Astrocyte (in vitro differentiated cells and primary cell): ENCODE measurements around the gene RPH3AL. TPM values are rescaled to one million over a fixed set of nuclear protein-coding genes. Genes with fewer than 3 reads are reported as not detected.

ENCODE experiments used
- DNase-seq: peaks from one replicate; pipeline ENCODE4 v3.0.0-alpha.2; 2010; ENCODE audit warnings: low read depth
- FAIRE-seq: peaks from 2 replicates; lab custom pipeline; 2011; peaks lifted over from hg19 to GRCh38; lab: Jason Lieb, UNC
- H2AFZ ChIP-seq: 2 replicates; pipeline ENCODE4 v1.6.0; 2012; ENCODE audit warnings: low read depth, low read length, inconsistent platforms
- H3K27ac ChIP-seq: 2 replicates; pipeline ENCODE4 v1.5.1; 2011; ENCODE audit warnings: low read depth, low read length, inconsistent platforms
- H3K27me3 ChIP-seq: 2 replicates; pipeline ENCODE4 v1.6.0; 2011; ENCODE audit warnings: low read length, inconsistent platforms; ENCODE audit not compliant: insufficient read depth
- H3K36me3 ChIP-seq: 2 replicates; pipeline ENCODE4 v1.5.1; 2011; ENCODE audit warnings: low read length, inconsistent platforms; ENCODE audit not compliant: insufficient read depth
- H3K4me1 ChIP-seq: 2 replicates; pipeline ENCODE4 v1.5.1; 2011; ENCODE audit warnings: low read length, inconsistent platforms; ENCODE audit not compliant: insufficient read depth
- H3K4me2 ChIP-seq: 2 replicates; pipeline ENCODE4 v1.6.0; 2012; ENCODE audit warnings: low read length, inconsistent platforms
- H3K4me3 ChIP-seq: 2 replicates; pipeline ENCODE4 v1.5.1; 2011; ENCODE audit warnings: low read depth, mild to moderate bottlenecking, low read length, inconsistent platforms; ENCODE audit not compliant: insufficient read depth
- H3K79me2 ChIP-seq: 2 replicates; pipeline ENCODE4 v1.6.0; 2012; ENCODE audit warnings: mild to moderate bottlenecking, low read length, inconsistent platforms; ENCODE audit not compliant: insufficient read depth
- H3K9ac ChIP-seq: 2 replicates; pipeline ENCODE4 v1.6.0; 2012; ENCODE audit warnings: mild to moderate bottlenecking, low read length, inconsistent platforms
- H3K9me3 ChIP-seq: 2 replicates; pipeline ENCODE4 v1.5.1; 2012; ENCODE audit warnings: low read depth, mild to moderate bottlenecking, low read length, inconsistent platforms; ENCODE audit not compliant: insufficient read depth
- H4K20me1 ChIP-seq: 2 replicates; pipeline ENCODE4 v1.6.0; 2012; ENCODE audit warnings: low read length, inconsistent platforms; ENCODE audit not compliant: insufficient read depth
- H3K27ac Mint-ChIP-seq: one replicate; pipeline ENCODE4 v1.8.0; 2021; ENCODE audit warnings: mild to moderate bottlenecking, mixed read lengths; ENCODE audit not compliant: unreplicated experiment
- H3K27me3 Mint-ChIP-seq: one replicate; pipeline ENCODE4 v1.8.0; 2021; ENCODE audit warnings: low read depth, mixed read lengths; ENCODE audit not compliant: unreplicated experiment
- H3K36me3 Mint-ChIP-seq: one replicate; pipeline ENCODE4 v1.8.0; 2021; ENCODE audit warnings: low read depth, mixed read lengths; ENCODE audit not compliant: unreplicated experiment
- H3K4me1 Mint-ChIP-seq: one replicate; pipeline ENCODE4 v1.8.0; 2021; ENCODE audit warnings: low read depth, mixed read lengths; ENCODE audit not compliant: unreplicated experiment
- H3K4me3 Mint-ChIP-seq: one replicate; pipeline ENCODE4 v1.8.0; 2021; ENCODE audit warnings: mild to moderate bottlenecking, moderate library complexity, mixed read lengths; ENCODE audit not compliant: unreplicated experiment
- H3K9me3 Mint-ChIP-seq: one replicate; pipeline ENCODE4 v1.8.0; 2021; ENCODE audit warnings: mild to moderate bottlenecking, mixed read lengths; ENCODE audit not compliant: unreplicated experiment
- EZH2 ChIP-seq: IDR thresholded peaks from 2 replicates; pipeline ENCODE4 v1.6.1; 2012; ENCODE audit warnings: mild to moderate bottlenecking, low read length, inconsistent platforms; ENCODE audit not compliant: insufficient read depth
- total RNA-seq: library from RNA; stranded (reverse); gene quantifications from 2 replicates; pipeline ENCODE4 v1.2.1, GENCODE V29; 2021
- TF ChIP-seq, protein P1 (sequence below): IDR thresholded peaks from 2 replicates; pipeline ENCODE4 v1.5.1; 2011; ENCODE audit warnings: low read depth, mild to moderate bottlenecking, inconsistent platforms, low read length, moderate library complexity; ENCODE audit not compliant: insufficient read depth

Gene RPH3AL
- total RNA-seq, 1 donor from 2014 or later = 3.7 TPM

DNA sequence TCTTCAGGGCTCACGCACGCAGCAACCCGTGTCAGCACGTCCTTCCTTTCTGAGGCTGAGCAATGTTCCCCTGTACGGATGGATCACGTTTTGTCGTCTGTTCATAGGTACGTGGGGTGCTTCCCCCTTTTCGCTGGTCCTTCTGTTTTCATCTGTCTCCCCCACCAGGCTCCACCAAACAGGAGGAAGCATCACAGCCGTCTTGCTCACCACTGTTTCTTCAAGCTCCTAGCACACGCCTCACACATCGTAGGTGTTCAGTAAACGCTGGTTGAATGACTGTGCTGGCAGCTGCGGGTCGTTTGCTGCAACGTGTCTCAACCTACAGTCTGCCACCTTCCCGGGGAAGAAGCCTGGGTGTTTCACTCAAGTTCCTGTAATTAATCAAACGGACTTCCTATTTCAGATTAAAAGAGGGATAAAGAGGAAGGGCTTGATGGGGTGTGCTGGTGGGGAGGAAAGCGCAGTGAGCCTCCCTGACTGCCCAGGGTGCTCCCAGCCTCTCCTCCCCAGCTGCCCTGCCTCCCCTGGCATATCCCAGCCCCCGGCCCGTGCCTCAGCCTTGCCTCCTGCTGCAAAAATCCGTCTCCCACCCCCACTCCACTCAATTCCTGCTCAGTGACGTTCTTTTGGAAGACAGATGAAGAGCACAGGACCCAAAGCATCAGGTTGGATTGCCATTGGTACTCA lies 94.4 kb downstream of the RPH3AL start:
- H3K4me1 ChIP-seq = no peaks in the 10 kb centered on the region
- H3K27me3 ChIP-seq = peaks cover 9% of the 10 kb centered on the region
- no peak overlapping the region for H3K4me3 ChIP-seq
- Mint-ChIP-seq H3K27ac (no peak overlapping the region), H3K36me3 (no peaks in the 10 kb centered on the region), H3K9me3 (peaks cover 13% of the 10 kb centered on the region), H3K4me1 (no peaks in the 10 kb centered on the region), H3K27me3 (peaks cover 19% of the 10 kb centered on the region), H3K4me3 (no peak overlapping the region)
- no peak overlapping the region for H2AFZ ChIP-seq
- H3K9me3 ChIP-seq = no peaks in the 10 kb centered on the region
- no peak overlapping the region for H3K27ac ChIP-seq
- H3K4me2 ChIP-seq = no peak overlapping the region
- no peak for FAIRE-seq
- no peak for TF ChIP-seq EZH2
- H3K79me2 ChIP-seq = no peaks in the 10 kb centered on the region
- H3K36me3 ChIP-seq = no peaks in the 10 kb centered on the region
- no peak overlapping the region for H3K9ac ChIP-seq
- no peak for DNase-seq
- H4K20me1 ChIP-seq = no peaks in the 10 kb centered on the region

DNA sequence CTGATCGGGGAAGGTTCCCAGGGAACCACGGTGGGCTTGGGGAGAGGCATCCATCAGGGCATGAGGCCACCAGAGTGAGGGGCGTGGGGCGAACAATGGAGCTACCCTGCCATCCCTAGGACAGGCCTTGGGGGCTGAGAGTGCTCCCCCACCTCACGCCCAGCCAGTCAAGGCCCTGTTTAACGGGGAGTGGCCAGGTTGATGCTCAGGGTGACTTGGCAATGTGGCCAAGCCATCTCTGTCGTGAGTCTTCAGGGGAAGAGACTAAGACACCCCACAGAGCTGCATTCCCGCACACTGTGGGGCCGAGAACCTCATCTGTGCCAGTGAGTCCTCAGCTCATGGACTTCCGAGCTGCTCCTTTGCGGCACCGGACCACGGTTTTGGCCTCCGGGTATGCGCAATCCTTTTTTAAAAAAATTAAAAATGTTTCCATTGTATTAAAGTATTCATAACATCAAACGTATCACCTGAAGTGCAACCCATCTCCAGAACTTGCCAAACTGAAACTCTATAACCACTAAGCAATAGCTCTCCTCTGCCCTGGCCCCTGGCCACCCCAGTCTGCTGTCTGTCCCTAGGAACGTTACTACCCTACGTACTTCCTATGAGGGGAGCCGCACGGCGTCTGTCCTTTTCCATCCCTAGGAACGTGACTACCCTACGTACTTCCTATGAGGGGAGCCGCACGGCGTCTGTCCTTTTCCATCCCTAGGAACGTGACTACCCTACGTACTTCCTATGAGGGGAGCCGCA lies 99.3 kb downstream of the RPH3AL start:
- Mint-ChIP-seq H3K36me3 (no peaks in the 10 kb centered on the region), H3K4me1 (no peaks in the 10 kb centered on the region), H3K9me3 (peaks cover 2% of the 10 kb centered on the region), H3K27ac (no peak overlapping the region), H3K27me3 (peaks cover 6% of the 10 kb centered on the region), H3K4me3 (no peak overlapping the region)
- H4K20me1 ChIP-seq = no peaks in the 10 kb centered on the region
- no peak overlapping the region for H2AFZ ChIP-seq
- no peak overlapping the region for H3K4me3 ChIP-seq
- FAIRE-seq = no peak
- TF ChIP-seq, protein P1, sequence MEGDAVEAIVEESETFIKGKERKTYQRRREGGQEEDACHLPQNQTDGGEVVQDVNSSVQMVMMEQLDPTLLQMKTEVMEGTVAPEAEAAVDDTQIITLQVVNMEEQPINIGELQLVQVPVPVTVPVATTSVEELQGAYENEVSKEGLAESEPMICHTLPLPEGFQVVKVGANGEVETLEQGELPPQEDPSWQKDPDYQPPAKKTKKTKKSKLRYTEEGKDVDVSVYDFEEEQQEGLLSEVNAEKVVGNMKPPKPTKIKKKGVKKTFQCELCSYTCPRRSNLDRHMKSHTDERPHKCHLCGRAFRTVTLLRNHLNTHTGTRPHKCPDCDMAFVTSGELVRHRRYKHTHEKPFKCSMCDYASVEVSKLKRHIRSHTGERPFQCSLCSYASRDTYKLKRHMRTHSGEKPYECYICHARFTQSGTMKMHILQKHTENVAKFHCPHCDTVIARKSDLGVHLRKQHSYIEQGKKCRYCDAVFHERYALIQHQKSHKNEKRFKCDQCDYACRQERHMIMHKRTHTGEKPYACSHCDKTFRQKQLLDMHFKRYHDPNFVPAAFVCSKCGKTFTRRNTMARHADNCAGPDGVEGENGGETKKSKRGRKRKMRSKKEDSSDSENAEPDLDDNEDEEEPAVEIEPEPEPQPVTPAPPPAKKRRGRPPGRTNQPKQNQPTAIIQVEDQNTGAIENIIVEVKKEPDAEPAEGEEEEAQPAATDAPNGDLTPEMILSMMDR = no peak
- no peak for TF ChIP-seq EZH2
- DNase-seq = no peak
- no peaks in the 10 kb centered on the region for H3K79me2 ChIP-seq
- H3K9me3 ChIP-seq = no peaks in the 10 kb centered on the region
- H3K4me2 ChIP-seq = no peak overlapping the region
- no peaks in the 10 kb centered on the region for H3K4me1 ChIP-seq
- no peak overlapping the region for H3K27ac ChIP-seq
- no peak overlapping the region for H3K9ac ChIP-seq
- no peaks in the 10 kb centered on the region for H3K36me3 ChIP-seq
- no peaks in the 10 kb centered on the region for H3K27me3 ChIP-seq

DNA sequence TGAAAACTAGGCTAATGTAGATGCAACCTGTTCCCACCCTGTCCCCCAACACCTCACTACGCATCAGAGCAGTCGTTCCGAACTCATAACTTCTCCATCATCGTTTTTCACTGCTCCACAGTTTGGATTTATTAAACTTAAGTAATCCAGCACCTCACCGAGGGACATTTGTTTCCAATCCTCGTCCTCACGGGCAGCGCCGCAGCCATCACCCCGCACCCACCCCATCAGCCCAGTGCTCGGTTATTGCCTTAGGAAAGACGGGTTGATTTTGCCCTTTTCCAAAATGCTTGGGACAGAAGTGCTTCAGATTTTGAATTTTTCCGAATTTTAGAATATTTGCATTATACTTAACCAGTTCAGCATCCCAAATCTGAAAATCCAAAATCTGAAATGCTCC lies 100.2 kb downstream of the RPH3AL start:
- no peaks in the 10 kb centered on the region for H4K20me1 ChIP-seq
- no peaks in the 10 kb centered on the region for H3K27me3 ChIP-seq
- H3K36me3 ChIP-seq = no peaks in the 10 kb centered on the region
- Mint-ChIP-seq H3K4me3 (no peak overlapping the region), H3K27ac (no peak overlapping the region), H3K9me3 (no peaks in the 10 kb centered on the region), H3K36me3 (no peaks in the 10 kb centered on the region), H3K4me1 (no peaks in the 10 kb centered on the region), H3K27me3 (peaks cover 14% of the 10 kb centered on the region)
- H3K79me2 ChIP-seq = no peaks in the 10 kb centered on the region
- no peaks in the 10 kb centered on the region for H3K9me3 ChIP-seq
- no peak overlapping the region for H2AFZ ChIP-seq
- H3K9ac ChIP-seq = no peak overlapping the region
- no peak for TF ChIP-seq EZH2
- TF ChIP-seq, protein P1 = no peak
- no peak for DNase-seq
- H3K4me2 ChIP-seq = no peak overlapping the region
- no peak overlapping the region for H3K27ac ChIP-seq
- H3K4me1 ChIP-seq = no peaks in the 10 kb centered on the region
- no peak for FAIRE-seq
- H3K4me3 ChIP-seq = no peak overlapping the region
